Aorta (tissue), 4 donors: ENCODE measurements around the gene NAAA. TPM values are rescaled to one million over a fixed set of nuclear protein-coding genes. Genes with fewer than 3 reads are reported as not detected.

Experiments used
- polyA plus RNA-seq, 2 donors: library from polyadenylated mRNA; stranded (reverse); fragments of 200-250 nt; gene quantifications; one replicate each; pipeline ENCODE4 v1.2.3, GENCODE V29; 2013
- total RNA-seq, 2 donors: library from RNA; stranded (reverse); fragmentation: NEBNext Ultra II Directional; extraction: Animal tissue kit (Norgen Biotek cat#: 25700); gene quantifications; one replicate each; pipeline ENCODE4 v1.2.1, GENCODE V29; 2021
- donor health status: healthy with polysubstance abuse.
- donor health status: Bipolar disorder and iron deficiency.
- donor health status: DM: no; HTN: no; CAD: no.
- donor health status: DM: yes; HTN: yes; CAD: no.

The NAAA gene
- total and polyA plus RNA-seq, 4 donors, result 24.8 to 41.4 (median 26.6) TPM

Other genes starting within 250 kb of the NAAA start
- gene USO1, start 216.4 kb downstream of the NAAA start, total RNA-seq, result 10 to 100 TPM; 77.2 to 86.6 TPM
- gene USO1, start 216.4 kb downstream of the NAAA start, polyA plus RNA-seq, result 10 to 100 TPM; 50.6 to 51.7 TPM
- gene PPEF2, start 38.6 kb downstream of the NAAA start, total RNA-seq, result under 1 TPM; 0.32 to 0.36 TPM
- gene PPEF2, start 38.6 kb downstream of the NAAA start, polyA plus RNA-seq, result under 1 TPM in 1 of 2 donors, not detected in 1; 0.15 TPM
- gene SDAD1, start 49.9 kb upstream of the NAAA start, total RNA-seq, result 10 to 100 TPM; 30.2 to 36.5 TPM
- 10 to 100 TPM; 16.0 to 17.2 TPM for gene SDAD1, start 49.9 kb upstream of the NAAA start, polyA plus RNA-seq
- gene CXCL9, start 66.5 kb upstream of the NAAA start, total RNA-seq, result 1 to 10 TPM; 1.2 to 1.6 TPM
- gene CXCL9, start 66.5 kb upstream of the NAAA start, polyA plus RNA-seq, result 1 to 10 TPM in 1 of 2 donors, under 1 TPM in 1; 0.38 to 4.4 TPM
- gene CXCL10, start 82.5 kb upstream of the NAAA start, total RNA-seq, result 1 to 10 TPM; 1.8 to 2.6 TPM
- gene CXCL10, start 82.5 kb upstream of the NAAA start, polyA plus RNA-seq, result 1 to 10 TPM in 1 of 2 donors, not detected in 1; 7.8 TPM
- gene CXCL11, start 95.1 kb upstream of the NAAA start, total RNA-seq, result under 1 TPM; 0.23 to 0.45 TPM
- 1 to 10 TPM in 1 of 2 donors, under 1 TPM in 1; 0.46 to 2.3 TPM for gene CXCL11, start 95.1 kb upstream of the NAAA start, polyA plus RNA-seq
- under 1 TPM; 0.68 to 0.81 TPM for gene ART3, start 133.7 kb upstream of the NAAA start, total RNA-seq
- not detected for gene ART3, start 133.7 kb upstream of the NAAA start, polyA plus RNA-seq
- 10 to 100 TPM; 38.8 to 45.5 TPM for gene NUP54, start 207.4 kb upstream of the NAAA start, total RNA-seq
- gene NUP54, start 207.4 kb upstream of the NAAA start, polyA plus RNA-seq, result 10 to 100 TPM; 19.8 to 24.3 TPM